ENCODE data around the gene PTH1R.

PTH1R gene

DNA sequence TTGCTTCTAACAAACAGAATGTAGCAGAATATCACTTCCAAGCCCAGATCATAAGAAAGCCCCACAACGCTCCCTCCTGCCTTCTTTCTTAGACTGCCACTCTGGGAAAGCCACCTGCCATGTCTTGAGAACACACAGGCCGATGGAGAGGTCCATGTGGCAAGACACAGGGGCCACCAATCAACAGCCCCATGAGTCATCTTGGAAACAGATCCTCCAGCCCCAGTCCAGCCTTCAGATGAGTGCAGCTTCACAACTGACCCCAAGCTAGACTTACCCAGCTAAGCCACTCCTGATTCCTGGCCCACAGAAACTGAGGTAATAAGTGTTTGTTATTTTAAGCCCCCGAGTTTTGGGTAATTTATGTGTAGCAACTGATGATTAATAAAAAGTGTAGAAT lies 39.7 kb downstream of the PTH1R start:
- DNase-seq: no peak

DNA sequence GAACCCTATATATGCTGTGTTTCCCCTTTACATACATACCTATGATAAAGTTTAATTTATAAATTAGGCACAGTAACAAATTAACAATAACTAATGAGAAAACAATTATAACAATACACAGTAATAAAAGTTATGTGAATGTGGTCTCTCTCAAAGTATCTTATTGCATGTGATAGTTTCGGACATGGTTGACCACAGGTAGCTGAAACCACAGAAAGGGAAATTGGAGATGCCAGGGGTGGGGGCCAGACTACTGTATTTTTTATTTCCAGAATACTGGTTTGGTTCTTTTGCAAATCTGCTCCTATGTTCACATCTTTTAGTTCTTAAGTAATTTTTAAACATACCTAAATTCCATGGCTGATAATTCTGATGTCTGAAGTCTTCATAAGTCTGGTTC lies 40.7 kb downstream of the PTH1R start:
- no peak for DNase-seq

DNA sequence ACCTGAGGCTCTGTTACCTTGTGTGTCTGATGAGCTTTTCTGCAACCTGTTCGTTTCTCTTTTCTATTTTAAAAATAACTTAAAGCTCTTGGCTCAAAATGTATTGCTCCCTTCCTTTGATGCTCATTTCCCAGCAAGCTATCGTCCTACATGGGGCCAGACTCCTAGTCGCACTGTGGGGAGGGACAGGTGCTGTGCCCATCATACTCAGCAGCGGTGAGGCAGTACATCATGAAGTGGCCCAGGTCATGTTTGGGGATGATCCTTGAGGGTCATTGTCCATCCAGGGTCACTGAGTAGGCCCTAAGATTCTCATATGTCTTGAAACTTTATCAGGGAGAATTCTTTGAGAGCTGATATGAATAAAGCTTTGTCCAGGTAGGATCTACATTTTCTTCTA lies 41.1 kb downstream of the PTH1R start:
- no peak for DNase-seq

DNA sequence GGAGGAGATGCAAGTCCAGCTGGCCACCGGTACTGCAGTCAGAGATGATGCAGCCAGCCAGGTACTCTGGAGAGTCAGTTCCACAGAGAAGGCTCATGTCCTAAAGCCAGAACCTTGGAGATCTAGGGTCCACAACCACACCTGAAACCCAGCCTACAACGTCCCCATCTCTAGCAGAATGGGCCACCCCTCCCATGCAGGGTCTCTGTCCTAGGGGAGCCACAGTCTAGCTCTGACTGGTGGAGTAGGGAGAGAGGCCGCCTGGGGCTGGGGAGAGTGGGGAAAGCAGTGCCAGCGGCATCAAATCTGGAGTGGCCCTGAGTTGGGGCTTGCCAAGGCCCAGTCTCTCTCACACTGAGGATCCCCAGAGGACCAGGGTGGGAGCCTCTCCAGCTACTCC lies 43.5 kb downstream of the PTH1R start:
- DNase-seq: no peak

GRCh38 chr3:46921871-46922271 lies 44.4 kb downstream of the PTH1R start:
- no peak for DNase-seq

GRCh38 chr3:46922426-46922825 lies 44.9 kb downstream of the PTH1R start:
- DNase-seq: no peak

DNA sequence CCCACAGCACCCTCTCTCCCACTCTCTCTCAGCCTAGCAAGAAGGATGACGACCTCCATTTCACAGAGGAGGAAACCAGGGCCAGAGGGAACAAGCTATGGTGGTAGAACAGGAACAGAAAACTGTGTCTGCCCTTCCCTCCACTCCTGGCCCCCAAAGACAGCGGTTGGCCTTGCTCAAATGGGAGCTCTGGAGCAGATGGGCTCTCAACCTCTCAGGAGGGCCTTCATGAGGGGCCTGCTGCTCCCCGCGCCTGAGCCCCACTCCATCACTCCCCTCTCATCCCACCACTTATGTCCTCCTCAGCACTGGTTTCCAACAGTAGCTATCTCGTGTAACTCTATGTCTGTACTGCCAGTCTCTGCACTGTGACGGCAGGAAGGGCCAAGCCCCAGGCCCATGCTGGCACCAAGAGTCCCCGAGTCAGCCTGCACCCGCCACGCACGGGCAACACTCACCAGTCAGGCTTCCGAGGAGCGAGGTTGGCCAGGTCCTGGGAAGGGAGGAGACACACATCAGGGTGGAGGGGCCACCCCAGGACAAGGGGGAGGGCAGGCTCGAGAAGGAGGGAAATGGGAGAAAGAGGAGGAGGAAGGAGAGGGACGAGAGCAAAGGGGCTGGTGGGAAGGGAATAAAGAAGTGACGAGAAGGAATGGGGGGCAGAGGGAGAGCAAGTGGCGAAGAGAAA lies 45.5 kb downstream of the PTH1R start:
- DNase-seq: no peak

- DNase-seq: no peak
Measured at GRCh38 chr3:46923559-46924350, 46.2 kb downstream of the PTH1R start.

DNA sequence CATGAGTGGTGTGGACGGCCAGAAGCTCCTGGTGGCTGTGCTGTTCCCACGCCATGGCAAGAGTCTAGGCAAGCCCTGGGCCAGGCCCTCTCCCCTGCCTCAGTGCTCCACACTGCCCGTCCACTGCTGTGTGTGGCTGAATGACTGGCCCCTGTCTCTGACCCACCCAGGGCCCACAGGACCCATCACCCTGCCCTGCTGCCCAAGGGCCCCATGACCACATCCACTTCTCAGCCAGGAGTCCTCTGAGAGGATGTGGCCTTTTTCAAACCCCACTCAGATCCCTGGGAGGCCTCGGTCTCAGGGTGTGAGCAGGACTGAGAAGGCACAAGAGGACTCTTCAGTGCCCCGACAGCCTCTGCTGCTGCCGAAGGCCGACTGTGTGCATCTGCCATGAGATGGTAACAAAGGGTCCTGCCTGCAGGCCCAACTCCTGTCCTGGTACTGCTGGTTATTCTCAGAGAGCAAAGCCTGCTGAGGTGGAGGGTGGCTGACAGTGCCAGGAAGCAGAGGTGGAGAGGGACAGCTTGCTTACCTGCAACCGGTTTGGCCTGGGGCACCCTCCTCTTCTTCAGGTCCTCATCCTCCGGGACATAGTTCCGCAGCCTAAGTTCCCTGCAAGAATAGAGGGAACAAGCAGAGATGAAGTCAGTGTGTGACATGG lies 47.5 kb downstream of the PTH1R start:
- DNase-seq: no peak

DNA sequence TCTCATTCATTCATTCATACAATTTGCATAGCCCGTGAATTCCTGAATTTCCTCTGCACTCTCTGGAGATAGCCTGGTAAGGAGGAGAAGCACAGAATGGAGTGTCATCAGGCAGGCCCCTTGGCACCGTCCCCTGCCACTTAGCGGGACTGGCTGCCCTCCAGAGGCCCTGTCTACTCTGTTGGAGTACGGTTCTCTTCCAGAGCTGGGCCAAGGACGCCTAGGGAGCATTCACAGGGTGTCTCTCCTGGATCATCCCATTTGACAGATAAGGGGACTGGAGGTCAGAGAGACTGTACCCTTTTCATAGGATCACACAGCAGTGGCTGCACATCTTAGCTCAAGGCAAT lies 48.0 kb downstream of the PTH1R start:
- DNase-seq: no peak

- DNase-seq: no peak
Measured at GRCh38 chr3:46926039-46926438, 48.5 kb downstream of the PTH1R start.

GRCh38 chr3:46926447-46926846 lies 48.9 kb downstream of the PTH1R start:
- DNase-seq: no peak

DNA sequence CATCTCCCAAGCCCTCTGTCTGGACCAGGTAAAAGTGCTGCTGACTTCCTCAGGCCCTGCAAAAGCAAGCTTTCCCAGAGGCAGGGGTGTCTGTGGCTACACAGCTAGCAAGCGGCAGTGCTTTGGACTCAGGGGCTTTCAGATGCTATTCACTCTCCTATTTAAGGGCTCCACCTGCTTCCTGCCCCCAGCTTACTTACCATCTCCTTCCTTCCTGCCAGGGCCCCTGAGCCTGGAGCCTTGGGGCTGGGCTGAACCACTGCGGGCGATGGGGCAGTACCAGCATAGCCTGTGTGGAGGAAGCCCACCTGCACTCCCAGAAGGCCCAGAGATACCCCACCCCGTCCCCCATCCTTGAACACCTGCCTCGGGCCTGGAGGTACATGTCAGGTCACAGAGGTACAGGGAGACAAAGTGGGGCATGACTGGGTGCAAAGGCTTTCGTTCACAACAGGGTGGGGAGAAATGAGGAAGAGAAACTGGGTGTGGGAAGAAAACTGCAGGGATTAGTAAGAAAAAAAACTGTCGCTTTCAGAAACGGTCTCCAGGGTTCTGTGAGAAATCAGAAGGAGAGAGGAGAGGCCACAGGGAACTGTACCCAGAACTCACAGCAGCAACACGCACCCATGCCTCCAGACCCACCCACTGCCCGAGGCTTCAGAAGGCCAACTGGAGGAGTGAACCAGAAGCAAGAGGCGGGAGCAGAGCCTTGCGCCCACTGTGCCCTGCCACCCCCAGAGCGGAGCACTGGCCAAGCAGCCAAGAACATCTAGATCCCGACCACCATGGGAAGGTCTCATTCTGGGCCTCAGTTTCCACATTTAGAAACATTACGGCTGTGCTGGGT lies 49.6 kb downstream of the PTH1R start:
- DNase-seq: no peak

GRCh38 chr3:46927718-46928073 lies 50.2 kb downstream of the PTH1R start:
- DNase-seq: no peak

DNA sequence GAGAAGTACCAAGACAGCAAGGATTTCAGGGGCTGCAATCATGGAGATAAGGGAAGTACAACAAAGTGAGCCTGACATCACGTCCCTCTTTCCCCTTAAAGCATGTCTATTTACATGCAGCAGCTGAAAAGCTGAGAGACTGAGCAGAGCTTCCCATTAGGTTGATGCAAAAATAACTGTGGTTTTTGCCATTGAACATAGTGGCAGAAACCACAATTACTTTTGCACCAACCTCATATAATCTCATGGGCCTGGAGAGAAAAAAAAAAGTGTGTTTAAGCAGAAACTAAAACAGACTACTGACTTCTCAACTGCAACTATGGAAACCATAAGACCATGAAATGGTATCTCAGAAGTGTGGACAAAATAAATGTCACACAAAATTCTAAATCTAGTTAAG lies 50.8 kb downstream of the PTH1R start:
- no peak for DNase-seq

DNA sequence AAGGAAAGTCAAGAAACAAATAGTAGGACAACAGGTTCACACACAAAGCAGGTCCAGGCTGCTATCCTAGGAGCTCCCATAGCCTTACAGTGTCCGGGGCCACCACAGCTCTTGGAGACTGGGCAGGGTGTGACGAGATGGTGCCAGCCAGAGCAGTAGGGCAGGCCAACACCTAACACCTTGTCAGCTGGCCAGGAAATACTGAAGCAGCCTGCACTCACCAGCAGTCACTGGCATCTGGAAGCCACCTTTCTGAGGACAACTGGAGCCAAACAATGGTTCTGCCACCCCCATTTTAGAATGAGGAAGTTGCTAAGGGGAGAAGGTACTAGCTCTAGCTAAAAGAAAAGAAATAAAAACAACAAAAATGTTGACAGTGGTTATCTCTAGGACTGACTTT lies 51.8 kb downstream of the PTH1R start:
- no peak for DNase-seq

DNA sequence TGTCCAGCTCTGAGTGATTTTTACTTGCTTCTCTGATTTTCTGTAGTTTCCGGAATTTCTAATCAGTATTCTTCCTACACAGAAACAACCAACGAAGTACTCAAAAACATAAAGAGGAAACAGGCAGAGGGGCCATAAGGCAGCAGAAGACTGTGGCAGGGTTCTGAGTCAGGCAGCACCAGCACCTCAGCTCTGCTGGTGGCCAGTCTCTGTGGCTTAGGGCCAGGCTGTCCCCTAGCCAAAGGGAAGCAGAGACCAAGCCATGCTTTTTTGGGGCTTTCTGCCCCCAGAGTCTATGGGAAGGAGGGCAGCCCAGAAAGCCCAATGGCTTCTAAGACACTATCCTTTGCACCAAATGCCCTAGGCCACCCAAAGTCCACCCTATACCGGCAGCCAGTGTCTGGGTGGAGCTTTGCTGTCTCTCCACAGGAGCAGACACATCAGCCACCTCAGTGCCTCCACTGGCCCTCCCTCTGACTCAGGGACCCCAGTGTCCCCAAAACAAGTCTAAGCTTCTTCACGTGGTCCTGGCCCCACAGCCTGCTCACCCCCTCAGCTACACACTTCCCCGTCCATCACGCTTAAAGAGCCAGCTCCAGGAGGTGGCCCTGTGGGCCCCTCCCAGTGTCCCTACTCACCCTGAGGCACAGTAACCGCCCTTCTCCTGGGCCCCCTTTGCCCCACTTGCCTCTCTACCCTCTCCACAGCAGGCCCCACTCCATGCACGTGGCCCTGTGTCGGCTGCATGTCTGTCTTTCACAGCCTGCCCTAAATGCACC lies 52.8 kb downstream of the PTH1R start:
- no peak for DNase-seq

- DNase-seq: no peak
Measured at GRCh38 chr3:46930945-46931403, 53.5 kb downstream of the PTH1R start.

DNA sequence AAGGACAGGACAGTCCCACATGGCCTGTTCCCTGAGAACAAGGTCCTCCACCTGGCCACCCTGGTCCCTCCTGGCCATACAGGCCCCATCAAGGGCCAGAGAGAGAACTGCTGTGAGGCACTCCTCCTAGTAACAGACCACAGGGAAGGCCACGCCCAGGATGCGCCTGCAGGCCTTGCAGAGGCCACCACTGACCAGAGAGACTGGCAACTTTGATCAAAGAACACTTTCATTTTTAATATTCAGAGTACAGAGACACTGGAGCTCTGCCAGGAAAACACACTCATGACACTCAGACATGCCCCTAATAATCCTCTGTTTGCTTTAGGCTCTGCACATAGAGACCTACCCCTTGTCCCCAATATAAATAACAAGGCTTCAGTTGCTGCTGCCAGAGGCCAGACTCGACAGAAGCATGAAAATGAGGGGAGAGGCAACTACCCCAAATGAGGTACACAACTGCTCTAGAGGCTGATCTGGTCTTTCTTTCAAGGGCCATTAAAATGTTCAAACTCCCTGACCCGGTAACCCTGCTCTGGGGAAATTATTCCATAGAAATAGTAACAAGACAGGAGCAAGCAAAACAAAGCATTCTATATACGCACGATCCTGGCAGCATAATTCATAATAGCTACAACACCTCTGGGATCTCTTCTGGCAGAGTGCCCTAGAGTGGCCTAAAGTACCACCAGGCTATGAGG lies 54.3 kb downstream of the PTH1R start:
- no peak for DNase-seq

- no peak for DNase-seq
Measured at GRCh38 chr3:46932455-46933225, 55.1 kb downstream of the PTH1R start.

GRCh38 chr3:46933261-46933660 lies 55.7 kb downstream of the PTH1R start:
- no peak for DNase-seq
